HUES6 (cell line): Measurements from ENCODE around the gene USP44.

Source experiments
- H3K27ac ChIP-seq: 2 replicates; pipeline ENCODE4 v1.7.0; 2013; ENCODE audit warnings: low read depth, mild to moderate bottlenecking, low read length, inconsistent platforms
- H3K27me3 ChIP-seq: 2 replicates; pipeline ENCODE4 v1.6.1; 2013; ENCODE audit warnings: low read length; ENCODE audit not compliant: control insufficient read depth, insufficient read depth
- H3K36me3 ChIP-seq: 2 replicates; pipeline ENCODE4 v1.6.1; 2013; ENCODE audit warnings: low read length; ENCODE audit not compliant: control insufficient read depth, insufficient read depth
- H3K4me1 ChIP-seq: 2 replicates; pipeline ENCODE4 v1.6.1; 2013; ENCODE audit warnings: low read length; ENCODE audit not compliant: control insufficient read depth, insufficient read depth
- H3K4me3 ChIP-seq: 2 replicates; pipeline ENCODE4 v1.5.1; 2013; ENCODE audit warnings: low read depth, low read length
- H3K9ac ChIP-seq: one replicate; pipeline ENCODE4 v1.6.1; 2013; ENCODE audit warnings: mild to moderate bottlenecking, low read length
- H3K9me3 ChIP-seq: 2 replicates; pipeline ENCODE4 v1.6.1; 2013; ENCODE audit warnings: low read depth, low read length; ENCODE audit not compliant: control insufficient read depth, insufficient read depth

USP44 gene

DNA sequence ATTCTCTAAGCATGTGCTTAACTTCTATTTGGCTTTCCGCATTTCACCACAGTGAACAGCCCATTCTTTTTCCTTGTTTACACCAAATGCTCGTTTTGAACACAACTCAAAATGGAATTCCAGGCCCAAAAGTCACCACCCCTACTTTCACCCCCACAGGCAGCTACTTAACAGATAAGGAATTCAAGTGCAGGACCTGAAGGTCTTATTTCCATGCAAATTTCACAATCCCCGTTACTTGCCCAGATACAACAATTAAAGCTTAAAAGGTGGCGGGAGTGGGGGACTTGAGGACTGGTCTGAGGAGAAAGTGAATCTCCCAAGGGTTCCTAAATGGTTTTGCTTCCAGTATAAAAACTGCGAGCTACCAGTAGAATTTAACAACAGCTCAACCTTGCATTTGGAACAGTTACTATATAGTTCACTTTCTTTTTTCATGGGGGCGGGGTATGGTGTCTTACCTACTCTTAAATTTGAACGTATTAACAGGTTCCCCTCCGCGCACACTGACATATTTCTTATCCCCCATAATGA, 3.7 kb downstream of the USP44 start:
- peak overlapping the region; percentile 91 for H3K9ac ChIP-seq

DNA sequence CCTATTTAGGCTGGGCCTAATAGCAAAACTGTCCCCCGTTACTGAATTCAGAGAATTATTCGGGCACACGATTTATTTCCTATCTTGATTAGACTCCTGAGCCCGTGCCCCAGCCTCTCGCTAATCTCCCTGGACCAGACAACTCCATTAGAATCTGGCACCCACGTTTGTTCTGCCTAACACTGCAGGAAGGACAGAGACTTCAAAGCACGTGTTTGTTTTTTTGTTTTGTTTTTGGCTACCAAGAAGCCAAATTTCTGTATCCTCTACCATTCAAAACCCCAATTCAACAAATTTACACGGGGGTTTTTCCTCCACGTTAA, 4.8 kb downstream of the USP44 start:
- Histone ChIP-seq H3K4me3 (peak overlapping the region; percentile 89), H3K27me3 (peaks cover 3% of the 10 kb centered on the region; the same call in 1 of the 2 replicates), H3K9me3 (no peaks in the 10 kb centered on the region), H3K9ac (peak overlapping the region; percentile 42), H3K4me1 (peaks cover 21% of the 10 kb centered on the region), H3K27ac (peak overlapping the region; percentile 97), H3K36me3 (peaks cover 3% of the 10 kb centered on the region; the same call in 1 of the 2 replicates)

More for the DNA sequence above, 3.7 kb downstream of the USP44 start:
- Histone ChIP-seq H3K27me3 (peaks cover 3% of the 10 kb centered on the region; the same call in 1 of the 2 replicates), H3K4me3 (peak overlapping the region; percentile 89), H3K27ac (peak overlapping the region; percentile 97), H3K9me3 (no peaks in the 10 kb centered on the region), H3K36me3 (no peaks in the 10 kb centered on the region; the same call in 1 of the 2 replicates), H3K4me1 (peaks cover 27% of the 10 kb centered on the region)

DNA sequence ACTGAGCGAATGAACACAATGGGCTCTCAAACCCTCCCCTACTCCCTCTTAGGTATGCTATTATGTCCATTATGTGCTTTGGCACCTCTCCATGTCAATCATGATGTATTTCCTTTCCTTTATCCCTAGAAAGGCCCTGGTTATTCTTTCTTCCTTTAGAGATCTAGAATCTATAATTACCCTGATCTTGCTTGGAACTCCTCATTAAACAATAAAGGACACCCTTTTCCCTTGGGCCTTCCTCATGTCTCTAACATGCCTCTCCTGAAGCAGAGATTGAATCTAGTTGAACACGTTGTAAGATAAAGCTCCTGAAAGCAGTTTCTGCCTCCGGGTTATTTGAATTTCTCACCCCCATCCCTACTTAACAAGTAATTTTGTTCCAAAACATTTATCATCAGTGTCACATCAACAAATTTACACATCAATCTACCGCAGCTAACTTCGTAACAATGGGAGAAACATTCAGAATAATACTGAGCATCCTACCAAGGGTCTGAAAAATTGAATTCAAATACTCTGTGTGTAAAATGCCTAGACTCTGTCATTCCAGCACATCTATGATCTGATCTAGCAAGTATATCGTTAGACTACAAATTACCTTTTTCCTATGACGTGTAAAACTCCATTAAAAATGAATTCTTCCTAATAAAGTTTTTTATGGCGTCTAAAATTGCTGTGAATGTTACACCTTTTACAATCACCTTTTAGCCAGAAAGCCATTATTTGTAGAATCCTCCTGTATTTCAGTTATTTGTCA, 5.4 kb downstream of the USP44 start:
- H3K27me3 ChIP-seq = peaks cover 3% of the 10 kb centered on the region; the same call in 1 of the 2 replicates
- peak overlapping the region; percentile 97 for H3K27ac ChIP-seq
- peaks cover 3% of the 10 kb centered on the region; the same call in 1 of the 2 replicates for H3K36me3 ChIP-seq
- peaks cover 23% of the 10 kb centered on the region for H3K4me1 ChIP-seq
- no peaks in the 10 kb centered on the region for H3K9me3 ChIP-seq
- peak overlapping the region; percentile 89 for H3K4me3 ChIP-seq
- H3K9ac ChIP-seq = peak overlapping the region; percentile 42

DNA sequence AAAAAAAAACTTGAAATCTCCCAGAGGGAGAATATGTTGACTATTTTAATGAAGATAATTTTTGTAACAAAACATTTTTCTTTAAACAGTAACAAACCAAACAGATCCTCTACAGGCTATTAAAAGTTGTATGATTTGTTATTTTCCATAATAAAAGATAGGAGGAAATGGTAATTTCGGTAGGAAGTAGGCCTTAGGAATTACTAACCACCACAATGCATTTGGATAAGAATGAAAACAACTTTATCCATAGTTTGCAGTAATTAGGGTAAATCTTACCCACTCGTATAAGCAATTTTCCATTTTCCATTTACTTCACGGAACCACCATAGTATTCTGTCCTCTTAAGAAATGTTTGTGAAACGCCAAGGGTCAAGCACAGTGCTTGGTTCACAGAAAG, 6.0 kb downstream of the USP44 start:
- Histone ChIP-seq H3K9me3 (no peaks in the 10 kb centered on the region), H3K4me1 (peaks cover 23% of the 10 kb centered on the region), H3K27me3 (peaks cover 3% of the 10 kb centered on the region; the same call in 1 of the 2 replicates), H3K36me3 (peaks cover 3% of the 10 kb centered on the region; the same call in 1 of the 2 replicates), H3K9ac (peak overlapping the region; percentile 2), H3K27ac (peak overlapping the region; percentile 97), H3K4me3 (peak overlapping the region; percentile 89)

DNA sequence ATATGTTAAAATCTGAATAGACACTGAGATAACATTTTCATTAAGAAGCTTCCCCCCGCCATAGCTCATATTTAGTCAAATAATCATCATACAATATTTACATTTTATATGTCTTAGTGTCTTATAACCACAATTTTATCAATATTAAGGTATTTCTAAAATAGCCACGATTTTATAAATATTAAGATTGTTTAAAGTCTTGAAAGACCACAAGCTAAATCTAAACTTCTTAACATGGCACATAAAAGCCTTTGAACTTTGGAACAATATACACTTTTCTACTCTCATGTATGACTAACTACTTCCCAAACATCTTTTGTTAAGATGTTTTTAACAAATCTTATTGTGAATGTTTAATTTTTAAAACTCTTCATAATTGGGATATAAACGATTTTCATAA, 6.5 kb downstream of the USP44 start:
- H3K9me3 ChIP-seq = no peaks in the 10 kb centered on the region
- peak overlapping the region; percentile 89 for H3K4me3 ChIP-seq
- peaks cover 3% of the 10 kb centered on the region; the same call in 1 of the 2 replicates for H3K36me3 ChIP-seq
- H3K4me1 ChIP-seq = peaks cover 27% of the 10 kb centered on the region
- peak overlapping the region; percentile 97 for H3K27ac ChIP-seq
- H3K9ac ChIP-seq = no peak overlapping the region
- H3K27me3 ChIP-seq = peaks cover 3% of the 10 kb centered on the region; the same call in 1 of the 2 replicates

DNA sequence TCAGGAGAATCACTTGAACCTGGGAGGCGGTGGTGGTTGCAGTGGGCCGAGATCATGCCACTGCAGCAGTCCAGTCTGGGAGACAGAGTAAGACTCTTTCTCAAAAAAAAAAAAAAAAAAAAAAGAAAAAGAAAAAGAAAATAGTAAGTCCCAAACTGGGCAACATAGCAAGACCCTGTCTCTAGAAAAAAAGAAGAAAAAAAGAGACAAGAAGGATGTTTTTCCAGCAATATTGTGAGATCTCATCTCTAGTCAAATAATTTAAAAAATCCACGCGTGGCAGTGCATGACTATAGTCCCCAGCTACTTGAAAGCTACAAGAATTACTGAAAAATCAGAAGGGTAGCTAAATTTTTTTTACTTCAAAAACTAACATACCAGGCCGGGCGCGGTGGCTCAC, 8.0 kb downstream of the USP44 start:
- H3K4me1 ChIP-seq = peaks cover 33% of the 10 kb centered on the region
- no peak overlapping the region for H3K4me3 ChIP-seq
- H3K27me3 ChIP-seq = peaks cover 3% of the 10 kb centered on the region; the same call in 1 of the 2 replicates
- no peaks in the 10 kb centered on the region for H3K9me3 ChIP-seq
- peaks cover 3% of the 10 kb centered on the region; the same call in 1 of the 2 replicates for H3K36me3 ChIP-seq
- H3K27ac ChIP-seq = no peak overlapping the region
- no peak overlapping the region for H3K9ac ChIP-seq

DNA sequence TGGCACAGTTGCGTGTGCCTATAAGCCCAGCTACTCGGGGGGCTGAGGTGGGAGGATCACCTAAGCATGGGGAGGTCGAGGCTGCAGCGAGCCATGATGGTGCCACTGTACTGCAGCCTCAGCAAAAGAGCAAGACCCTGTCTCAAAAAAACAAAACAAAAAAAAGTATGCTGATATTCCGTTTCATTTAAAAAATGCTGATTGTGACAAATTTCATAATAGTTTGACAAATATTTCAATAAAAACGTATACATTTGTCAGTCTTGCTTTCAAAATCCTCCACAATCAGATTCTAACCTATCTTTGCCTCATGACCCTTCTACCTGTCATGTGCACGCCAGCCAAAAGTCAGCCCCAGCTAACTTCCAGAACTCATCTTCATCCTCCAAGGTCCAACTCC, 9.8 kb downstream of the USP44 start:
- Histone ChIP-seq H3K4me1 (peaks cover 37% of the 10 kb centered on the region), H3K4me3 (no peak overlapping the region), H3K27ac (no peak overlapping the region), H3K9me3 (no peaks in the 10 kb centered on the region), H3K9ac (no peak overlapping the region), H3K36me3 (peaks cover 3% of the 10 kb centered on the region; the same call in 1 of the 2 replicates), H3K27me3 (no peaks in the 10 kb centered on the region)

DNA sequence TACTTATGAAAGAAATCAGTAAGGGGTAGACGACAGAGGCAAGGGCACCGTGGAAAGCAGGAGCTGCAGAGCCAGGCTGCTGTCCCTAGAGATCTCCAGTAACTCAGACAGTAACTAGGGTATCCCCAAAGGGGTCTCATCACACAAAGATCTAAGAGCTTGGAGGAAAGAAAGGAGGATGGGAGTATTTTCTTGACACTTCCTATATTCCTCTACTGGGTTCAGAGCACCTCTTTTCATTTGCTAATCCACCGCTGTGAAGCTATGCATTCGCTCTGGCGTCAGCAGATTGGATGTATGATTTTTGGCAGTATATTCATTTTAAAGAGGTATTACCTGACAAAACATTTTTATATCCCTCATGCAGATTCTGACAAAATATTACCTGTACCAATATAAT, 12.6 kb downstream of the USP44 start:
- Histone ChIP-seq H3K36me3 (peaks cover 9% of the 10 kb centered on the region), H3K9ac (no peak overlapping the region), H3K27me3 (no peaks in the 10 kb centered on the region), H3K9me3 (no peaks in the 10 kb centered on the region), H3K4me3 (peak overlapping the region; percentile 14), H3K27ac (0 out of 2 replicates have a peak overlapping the region, but pooled peaks have one; percentile 37), H3K4me1 (peaks cover 27% of the 10 kb centered on the region)

DNA sequence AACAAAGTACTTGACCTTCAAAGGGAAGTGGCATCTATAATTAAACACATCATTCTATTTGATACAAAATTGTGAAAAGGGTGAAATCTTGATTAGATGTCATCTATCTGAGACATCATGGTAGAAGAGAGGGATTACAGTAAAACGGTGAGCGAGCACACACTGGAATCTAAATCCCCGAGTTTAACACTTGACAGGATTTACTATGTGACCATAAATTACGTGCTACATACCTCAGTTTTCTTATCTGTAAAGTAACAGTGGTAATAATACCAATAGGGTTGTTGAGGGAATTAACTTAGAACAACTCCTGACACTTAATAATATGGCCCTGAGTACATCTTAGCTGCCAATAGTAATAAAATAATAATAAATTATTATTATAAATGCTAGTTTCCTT, 13.3 kb downstream of the USP44 start:
- Histone ChIP-seq H3K4me3 (no peak overlapping the region), H3K4me1 (peaks cover 27% of the 10 kb centered on the region), H3K27me3 (no peaks in the 10 kb centered on the region), H3K27ac (no peak overlapping the region), H3K9ac (no peak overlapping the region), H3K36me3 (peaks cover 16% of the 10 kb centered on the region), H3K9me3 (no peaks in the 10 kb centered on the region)

DNA sequence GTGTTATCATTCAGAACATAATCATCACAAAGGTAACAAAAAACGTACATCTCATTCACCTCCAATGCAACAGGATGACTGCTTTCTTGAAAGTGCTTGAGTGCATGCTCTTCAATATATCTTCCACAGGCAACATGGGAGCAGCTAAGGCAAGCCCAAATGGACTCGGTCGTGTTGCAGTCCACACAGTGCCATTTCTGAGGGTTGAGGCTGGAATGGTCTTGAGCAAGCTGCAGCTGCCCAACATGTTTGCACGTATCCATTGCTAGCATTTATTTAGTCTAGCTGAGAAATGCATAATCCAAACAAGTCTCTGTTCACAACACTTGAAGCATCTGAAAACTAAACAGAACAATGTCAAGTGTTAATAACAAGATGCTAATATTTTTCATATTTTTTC, 17.3 kb downstream of the USP44 start:
- no peak overlapping the region for H3K4me3 ChIP-seq
- H3K36me3 ChIP-seq = peaks cover 38% of the 10 kb centered on the region
- no peaks in the 10 kb centered on the region for H3K9me3 ChIP-seq
- H3K27me3 ChIP-seq = no peaks in the 10 kb centered on the region
- peaks cover 21% of the 10 kb centered on the region for H3K4me1 ChIP-seq
- no peak overlapping the region for H3K9ac ChIP-seq
- H3K27ac ChIP-seq = no peak overlapping the region

DNA sequence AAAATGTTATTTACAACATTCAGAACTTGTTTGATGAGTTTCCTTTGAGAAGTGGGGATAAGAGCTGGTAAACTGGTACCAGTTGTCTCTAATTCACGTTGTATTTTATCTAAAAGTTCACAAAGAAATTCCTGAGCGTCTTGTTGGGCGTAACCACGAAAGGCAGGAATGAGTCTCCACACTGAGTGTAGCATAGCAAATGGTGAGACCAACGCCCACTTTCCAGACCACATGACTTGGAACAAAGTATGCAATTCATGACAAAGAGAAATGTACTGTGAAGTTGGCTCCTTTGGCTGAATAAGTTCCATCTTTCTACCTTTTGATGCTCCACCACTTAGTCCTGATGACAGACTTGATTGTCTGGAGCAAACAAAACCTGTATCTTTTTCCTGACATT, 18.4 kb downstream of the USP44 start:
- peaks cover 11% of the 10 kb centered on the region for H3K4me1 ChIP-seq

More for the DNA sequence above, 18.4 kb downstream of the USP44 start:
- no peaks in the 10 kb centered on the region for H3K27me3 ChIP-seq
- no peaks in the 10 kb centered on the region for H3K9me3 ChIP-seq
- H3K9ac ChIP-seq = no peak overlapping the region
- peaks cover 50% of the 10 kb centered on the region for H3K36me3 ChIP-seq
- no peak overlapping the region for H3K27ac ChIP-seq
- no peak overlapping the region for H3K4me3 ChIP-seq
